ENCODE results near the gene RBM20.
"Not testable (repeated sequence)": the region's sequence is repeated elsewhere in the genome, so short reads cannot be mapped to it uniquely, and the experiment has no call there.

Gene RBM20

DNA sequence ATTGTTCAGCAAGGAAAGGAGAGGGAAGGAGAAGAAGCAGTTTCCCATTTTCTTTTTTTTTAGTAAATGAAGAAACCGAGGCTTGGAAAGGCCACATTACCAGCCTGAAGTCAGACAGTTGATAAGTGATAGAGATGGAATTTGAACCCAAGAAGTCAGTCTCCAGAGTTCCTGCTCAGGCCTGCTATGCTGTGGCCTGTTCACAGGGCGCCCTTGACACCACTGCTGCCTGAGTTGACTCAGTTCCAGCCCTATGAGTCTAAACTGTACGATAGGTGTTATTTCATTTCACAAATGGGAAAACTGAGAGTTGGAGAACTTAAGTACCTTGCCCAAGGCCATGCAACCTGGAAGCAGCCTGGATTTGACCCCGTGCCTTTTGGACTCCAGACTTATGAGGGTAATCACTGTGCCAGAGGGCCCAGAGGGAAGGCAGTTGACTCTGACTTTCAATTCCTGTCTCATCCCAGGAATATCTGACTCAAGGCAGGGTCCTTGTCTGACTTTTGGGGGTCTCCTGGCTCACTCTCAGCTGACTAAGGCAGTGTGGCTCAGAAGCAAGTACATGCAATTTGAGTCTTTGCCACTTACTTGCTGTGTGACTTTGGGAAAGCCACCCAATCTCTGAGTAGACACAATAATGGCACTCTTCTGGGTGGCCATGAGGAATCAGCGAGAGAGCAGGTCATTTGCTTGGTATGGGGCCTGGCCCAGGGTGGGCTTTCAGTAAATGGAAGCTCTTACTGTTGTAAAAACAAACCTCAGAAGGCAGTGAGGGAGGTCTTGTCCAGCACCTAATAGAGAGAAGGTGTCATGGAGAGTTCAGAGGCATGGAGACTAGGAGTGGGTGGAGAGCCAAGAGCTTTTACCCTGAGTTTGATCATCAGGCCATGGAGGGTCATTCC, 17.9 kb upstream of the RBM20 start:
- no peak for DNase-seq

- DNase-seq: no peak
Measured at GRCh38 chr10:110628161-110628560, 16.0 kb upstream of the RBM20 start.

GRCh38 chr10:110629680-110630191, 14.4 kb upstream of the RBM20 start:
- no peak for DNase-seq

- no peak for DNase-seq
Measured at GRCh38 chr10:110631934-110632333, 12.2 kb upstream of the RBM20 start.

GRCh38 chr10:110632591-110633215, 11.4 kb upstream of the RBM20 start:
- no peak for DNase-seq

- DNase-seq: no peak
Measured at GRCh38 chr10:110634527-110635209, 9.5 kb upstream of the RBM20 start.

DNA sequence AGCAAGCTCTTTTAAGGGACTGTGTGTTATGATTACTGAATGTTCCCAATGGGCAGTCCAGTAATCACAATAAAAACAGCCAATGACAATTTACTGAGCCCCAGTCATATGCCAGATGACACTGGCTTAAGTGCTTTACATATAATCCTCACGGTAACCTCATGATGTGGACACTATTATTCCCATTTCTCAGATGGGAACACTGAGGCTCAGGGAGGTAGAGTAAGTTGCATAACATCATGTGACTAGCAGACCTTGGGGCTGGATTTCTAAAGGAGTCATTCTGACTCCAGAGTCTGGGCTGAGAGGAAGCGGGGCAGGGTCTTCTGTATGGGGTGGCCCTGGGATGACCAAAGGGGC, 7.6 kb upstream of the RBM20 start:
- no peak for DNase-seq

GRCh38 chr10:110636932-110637557, 7.1 kb upstream of the RBM20 start:
- DNase-seq: no peak

- no peak for DNase-seq
Measured at GRCh38 chr10:110637558-110638053, 6.5 kb upstream of the RBM20 start.

DNA sequence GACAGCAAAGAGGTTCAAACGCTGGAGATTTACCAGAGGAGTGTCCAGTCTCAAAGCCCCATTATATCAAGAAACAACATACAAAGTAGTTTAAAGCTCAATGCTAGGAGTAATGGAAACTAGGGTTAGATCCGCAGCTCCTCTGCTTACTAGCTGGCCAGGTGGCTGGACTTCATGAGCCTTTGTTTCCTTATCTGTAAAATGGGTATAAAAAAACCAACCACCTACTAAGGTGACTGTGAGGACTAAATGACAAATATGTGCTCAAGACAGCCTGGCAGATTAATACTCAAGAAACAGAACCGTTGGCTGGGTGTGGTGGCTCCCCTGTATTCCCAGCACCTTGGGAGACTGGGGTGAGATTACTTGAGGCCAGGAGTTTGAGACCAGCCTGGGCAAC, 5.8 kb upstream of the RBM20 start:
- DNase-seq: no peak

DNA sequence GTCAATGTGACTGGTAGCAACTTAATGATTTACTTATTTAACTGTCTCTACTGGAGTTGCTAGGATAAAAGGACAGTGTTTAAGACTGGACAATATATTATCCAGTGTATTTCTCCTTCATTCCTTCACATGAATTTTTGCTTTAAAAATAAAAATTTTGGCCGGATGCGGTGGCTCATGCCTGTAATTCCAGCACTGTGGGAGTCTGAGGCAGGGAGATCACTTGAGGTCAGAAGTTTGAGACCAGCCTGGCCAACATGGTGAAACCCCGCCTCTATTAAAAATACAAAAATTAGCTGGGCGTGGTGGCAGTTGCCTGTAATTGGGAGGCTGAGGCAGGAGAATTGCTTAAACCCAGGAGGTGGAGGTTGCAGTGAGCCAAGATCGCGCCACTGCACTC, 5.1 kb upstream of the RBM20 start:
- DNase-seq: not testable (repeated sequence)

- not testable (repeated sequence) for DNase-seq
Measured at GRCh38 chr10:110639858-110640257, 4.3 kb upstream of the RBM20 start.

DNA sequence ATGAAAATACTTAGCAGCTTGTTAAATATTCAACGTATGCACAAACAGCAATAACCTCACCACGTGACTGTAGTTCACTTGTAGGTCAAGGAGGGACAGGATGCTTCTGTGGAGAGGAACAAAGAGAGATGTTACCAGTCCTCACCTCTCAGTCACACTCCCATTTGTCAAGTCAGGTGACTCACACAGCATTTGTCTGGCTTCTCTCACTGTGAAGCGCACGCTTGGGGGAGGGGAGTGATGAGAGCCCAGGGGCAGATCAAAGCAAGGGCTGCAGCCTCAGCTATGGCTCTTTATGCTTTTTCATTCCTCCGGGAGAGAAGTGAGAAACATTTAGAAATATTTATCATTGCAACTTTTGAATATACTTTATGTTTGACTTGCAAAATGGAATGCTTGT, 2.9 kb upstream of the RBM20 start:
- DNase-seq: no peak

- no peak for DNase-seq
Measured at GRCh38 chr10:110642204-110643034, 1.7 kb upstream of the RBM20 start.

DNA sequence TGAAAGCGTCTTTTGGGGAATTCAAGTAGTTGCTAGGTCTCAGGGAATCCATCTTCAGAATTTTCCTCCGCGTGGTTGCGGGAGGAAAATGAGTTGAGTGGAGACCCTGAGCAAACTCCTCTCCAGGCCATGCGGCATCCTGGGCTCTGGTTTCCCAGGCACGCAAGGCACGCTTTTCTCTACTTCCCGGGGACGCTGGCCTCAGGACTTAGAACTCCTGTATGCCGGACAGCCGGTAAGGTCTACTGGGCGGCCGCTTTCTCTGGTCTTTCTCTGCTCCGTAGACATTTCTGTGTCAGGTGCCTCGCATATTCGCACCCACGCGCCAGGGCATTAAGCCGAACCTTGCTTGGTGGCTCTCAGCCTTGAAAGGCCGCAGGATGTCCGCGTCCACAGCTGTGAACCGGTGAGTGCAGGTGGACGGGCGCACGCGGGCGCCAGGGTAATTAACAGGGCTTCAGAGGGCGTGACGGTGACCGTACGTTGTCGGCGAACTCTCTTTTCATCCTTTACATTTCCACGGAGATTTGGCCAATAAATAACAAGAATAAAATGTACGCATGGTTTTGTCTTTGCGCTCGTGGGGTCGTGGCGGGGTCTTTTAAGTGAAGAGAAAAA, 992 bp upstream of the RBM20 start:
- DNase-seq: no peak

- DNase-seq: no peak
Measured at GRCh38 chr10:110644598-110645462, 694 bp downstream of the RBM20 start.

GRCh38 chr10:110646417-110647135, 2.4 kb downstream of the RBM20 start:
- no peak for DNase-seq

DNA sequence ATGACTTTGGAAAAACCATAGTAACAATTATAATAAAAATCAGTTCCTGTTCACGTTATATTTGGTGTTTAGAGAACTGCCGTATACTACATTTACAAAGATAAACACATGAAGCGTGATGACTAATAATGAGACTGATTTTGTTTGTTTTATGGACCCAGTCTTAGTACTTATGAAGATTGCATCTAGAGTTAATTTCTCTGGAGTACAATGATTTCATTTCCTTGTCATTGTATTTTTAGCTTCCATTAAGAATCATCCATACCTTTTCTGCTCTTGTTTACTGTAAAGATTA, 2.9 kb downstream of the RBM20 start:
- DNase-seq: no peak

- DNase-seq: no peak
Measured at GRCh38 chr10:110648692-110649346, 4.7 kb downstream of the RBM20 start.

Measured in hematopoietic multipotent progenitor cell treated with erythropoietin and hydrocortisone succinate and interleukin-3 and kit ligand, for 8 days (in vitro differentiated cells).